WTC11 (cell line): ENCODE results near the gene ZNF200. TPM values are rescaled to one million over a fixed set of nuclear protein-coding genes. Genes with fewer than 3 reads are reported as not detected.

ENCODE experiments used
- ATAC-seq: fragments of 200-7000 bp; cut with Tn5 transposase; 2 replicates; pipeline ENCODE4 v1.10.0; 2021; ENCODE audit warnings: mild to moderate bottlenecking, moderate library complexity
- CTCF ChIA-PET: fragments of 300-600 bp; sonication (Branson Sonifier 250); formaldehyde crosslinking; loops from one replicate; lab custom pipeline; 2021; ENCODE audit warnings: antibody characterized with exemption; lab: Charles Lee
- POLR2A ChIA-PET: fragments of 350-600 bp; sonication (Branson Sonifier 250); formaldehyde crosslinking; loops from one replicate; lab custom pipeline; 2021; ENCODE audit warnings: antibody characterized with exemption; lab: Charles Lee
- DNase-seq: peaks from one replicate; pipeline ENCODE4 v3.0.0; 2021; ENCODE audit warnings: low spot score
- H3K27ac Mint-ChIP-seq: 2 replicates; pipeline ENCODE4 v1.8.0; 2021; ENCODE audit warnings: mixed read lengths
- H3K27me3 Mint-ChIP-seq: 2 replicates; pipeline ENCODE4 v1.8.0; 2021; ENCODE audit warnings: low read depth, mild to moderate bottlenecking, moderate library complexity, mixed read lengths
- H3K36me3 Mint-ChIP-seq: 2 replicates; pipeline ENCODE4 v1.8.0; 2021; ENCODE audit warnings: mixed read lengths
- H3K4me1 Mint-ChIP-seq: 2 replicates; pipeline ENCODE4 v1.8.0; 2022; ENCODE audit warnings: mixed read lengths
- H3K4me3 Mint-ChIP-seq: 2 replicates; pipeline ENCODE4 v1.8.0; 2021; ENCODE audit warnings: mild to moderate bottlenecking, moderate library complexity, mixed read lengths
- H3K9me3 Mint-ChIP-seq: 2 replicates; pipeline ENCODE4 v1.8.0; 2021; ENCODE audit warnings: mixed read lengths
- ARID4B ChIP-seq: sonication (generic); formaldehyde crosslinking; IDR thresholded peaks from 2 replicates; pipeline ENCODE4 v1.8.0; 2023; ENCODE audit warnings: missing genetic modification reagents, mild to moderate bottlenecking, borderline replicate concordance
- CTCF ChIP-seq: fragments of 200-600 bp; IDR thresholded peaks from 2 replicates; pipeline ENCODE4 v1.8.0; 2022; ENCODE audit warnings: antibody characterized with exemption
- FOXK1 ChIP-seq: sonication (generic); formaldehyde crosslinking; IDR thresholded peaks from 2 replicates; pipeline ENCODE4 v1.8.0; 2022; ENCODE audit warnings: mild to moderate bottlenecking, moderate library complexity, missing genetic modification reagents
- IRF2 ChIP-seq: sonication (generic); formaldehyde crosslinking; IDR thresholded peaks from 2 replicates; pipeline ENCODE4 v1.8.0; 2022; ENCODE audit warnings: low read depth, missing genetic modification reagents, borderline replicate concordance
- JAZF1 ChIP-seq: fragments of 250-450 bp; sonication (Bioruptor Pico); IDR thresholded peaks from 2 replicates; pipeline ENCODE4 v1.9.0; 2021; ENCODE audit warnings: moderate library complexity, mild to moderate bottlenecking, inconsistent platforms
- KAT7 ChIP-seq: sonication (generic); formaldehyde crosslinking; IDR thresholded peaks from 2 replicates; pipeline ENCODE4 v1.8.1; 2023; ENCODE audit warnings: missing genetic modification reagents, mild to moderate bottlenecking, borderline replicate concordance
- MXD4 ChIP-seq: fragments of 250-450 bp; sonication (Bioruptor Pico); IDR thresholded peaks from 2 replicates; pipeline ENCODE4 v1.8.0; 2021; ENCODE audit warnings: mild to moderate bottlenecking, moderate library complexity, borderline replicate concordance
- MYBL2 ChIP-seq: sonication (generic); formaldehyde crosslinking; IDR thresholded peaks from 2 replicates; pipeline ENCODE4 v1.8.1; 2023; ENCODE audit warnings: mild to moderate bottlenecking, moderate library complexity, missing genetic modification reagents
- NR1H2 ChIP-seq: sonication (generic); formaldehyde crosslinking; IDR thresholded peaks from 2 replicates; pipeline ENCODE4 v1.9.0; 2021; ENCODE audit warnings: mild to moderate bottlenecking, moderate library complexity, missing genetic modification reagents
- SMAD3 ChIP-seq: sonication (generic); formaldehyde crosslinking; IDR thresholded peaks from 2 replicates; pipeline ENCODE4 v1.8.0; 2022; ENCODE audit warnings: missing genetic modification reagents, mild to moderate bottlenecking, borderline replicate concordance
- USF1 ChIP-seq: sonication (generic); formaldehyde crosslinking; IDR thresholded peaks from 2 replicates; pipeline ENCODE4 v1.8.0; 2022; ENCODE audit warnings: mild to moderate bottlenecking, missing genetic modification reagents
- USF2 ChIP-seq: sonication (generic); formaldehyde crosslinking; IDR thresholded peaks from 2 replicates; pipeline ENCODE4 v1.8.1; 2023; ENCODE audit warnings: mild to moderate bottlenecking, missing genetic modification reagents, moderate library complexity
- ZBTB21 ChIP-seq: sonication (generic); formaldehyde crosslinking; IDR thresholded peaks from 2 replicates; pipeline ENCODE4 v1.8.1; 2023; ENCODE audit warnings: mild to moderate bottlenecking, missing genetic modification reagents, borderline replicate concordance
- ZBTB43 ChIP-seq: sonication (generic); formaldehyde crosslinking; IDR thresholded peaks from 2 replicates; pipeline ENCODE4 v1.8.1; 2023; ENCODE audit warnings: mild to moderate bottlenecking, missing genetic modification reagents
- ZNF138 ChIP-seq: sonication (generic); formaldehyde crosslinking; conservative IDR thresholded peaks from 2 replicates; pipeline ENCODE4 v1.8.1; 2022; ENCODE audit warnings: mild to moderate bottlenecking, moderate library complexity, missing genetic modification reagents
- ZNF532 ChIP-seq: fragments of 250-450 bp; sonication (Bioruptor Pico); IDR thresholded peaks from 2 replicates; pipeline ENCODE4 v1.9.0; 2021; ENCODE audit warnings: mild to moderate bottlenecking, borderline replicate concordance
- total RNA-seq: library from RNA; stranded (reverse); gene quantifications from 3 replicates; pipeline ENCODE4 v1.2.3, GENCODE V29; 2021

ZNF200 gene
- total RNA-seq, 1 experiment from 2014 or later, result 9.7 TPM

GRCh38 chr16:3274947-3275346 is 40.0 kb upstream of the ZNF200 start:
- no peak overlapping the region for H3K27ac Mint-ChIP-seq
- DNase-seq, result no peak
- ATAC-seq, result no peak
- 0 out of 2 replicates have a peak, but pooled peaks cover 4% of the 10 kb centered on the region for H3K4me1 Mint-ChIP-seq
- peaks cover 27% of the 10 kb centered on the region for H3K27me3 Mint-ChIP-seq
- CTCF ChIA-PET, result interaction anchor here (1.2 kb wide), 1 partner anchor 8 kb away, joined by 4 read pairs; no protein-coding TSS in a partner anchor
- H3K9me3 Mint-ChIP-seq, result peaks cover 30% of the 10 kb centered on the region
- TF ChIP-seq ZNF532 (CRISPR knock-in tag) (no peak), ARID4B (no peak), MYBL2 (no peak), ZNF138 (CRISPR knock-in tag) (no peak), CTCF (no peak), ZBTB43 (CRISPR knock-in tag) (no peak), JAZF1 (CRISPR knock-in tag) (no peak), NR1H2 (no peak), SMAD3 (CRISPR knock-in tag) (no peak), IRF2 (CRISPR knock-in tag) (no peak), FOXK1 (CRISPR knock-in tag) (no peak), ZBTB21 (CRISPR knock-in tag) (no peak), KAT7 (no peak), MXD4 (CRISPR knock-in tag) (no peak), USF2 (CRISPR knock-in tag) (no peak), USF1 (CRISPR knock-in tag) (no peak)
- no peak overlapping the region for H3K4me3 Mint-ChIP-seq
- POLR2A ChIA-PET, result no interaction called here
- no peaks in the 10 kb centered on the region for H3K36me3 Mint-ChIP-seq
